ENCODE results near the gene LCNL1. TPM values are rescaled to one million over a fixed set of nuclear protein-coding genes. Genes with fewer than 3 reads are reported as not detected.
"Not testable (repeated sequence)": the region's sequence is repeated elsewhere in the genome, so short reads cannot be mapped to it uniquely, and the experiment has no call there.

The LCNL1 gene
- total RNA-seq, 4 donors from 2014 or later, result 0.19 TPM; not detected in 3

- H3K27me3 ChIP-seq, result peaks cover 0 to 5% (median 0%) of the 10 kb centered on the region in 4 donors
- intact Hi-C loops (cut with DNase I), result loop anchor here (5.0 kb wide), 1 partner anchor 248 kb away; no protein-coding TSS in a partner anchor
- no peak for DNase-seq
- H3K9me3 ChIP-seq, result no peaks in the 10 kb centered on the region
- H3K36me3 ChIP-seq, result no peaks in the 10 kb centered on the region
- TF ChIP-seq, protein P1, sequence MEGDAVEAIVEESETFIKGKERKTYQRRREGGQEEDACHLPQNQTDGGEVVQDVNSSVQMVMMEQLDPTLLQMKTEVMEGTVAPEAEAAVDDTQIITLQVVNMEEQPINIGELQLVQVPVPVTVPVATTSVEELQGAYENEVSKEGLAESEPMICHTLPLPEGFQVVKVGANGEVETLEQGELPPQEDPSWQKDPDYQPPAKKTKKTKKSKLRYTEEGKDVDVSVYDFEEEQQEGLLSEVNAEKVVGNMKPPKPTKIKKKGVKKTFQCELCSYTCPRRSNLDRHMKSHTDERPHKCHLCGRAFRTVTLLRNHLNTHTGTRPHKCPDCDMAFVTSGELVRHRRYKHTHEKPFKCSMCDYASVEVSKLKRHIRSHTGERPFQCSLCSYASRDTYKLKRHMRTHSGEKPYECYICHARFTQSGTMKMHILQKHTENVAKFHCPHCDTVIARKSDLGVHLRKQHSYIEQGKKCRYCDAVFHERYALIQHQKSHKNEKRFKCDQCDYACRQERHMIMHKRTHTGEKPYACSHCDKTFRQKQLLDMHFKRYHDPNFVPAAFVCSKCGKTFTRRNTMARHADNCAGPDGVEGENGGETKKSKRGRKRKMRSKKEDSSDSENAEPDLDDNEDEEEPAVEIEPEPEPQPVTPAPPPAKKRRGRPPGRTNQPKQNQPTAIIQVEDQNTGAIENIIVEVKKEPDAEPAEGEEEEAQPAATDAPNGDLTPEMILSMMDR (IDR thresholded peaks at IDR 0.05), result no peak
- TF ChIP-seq POLR2A (IDR thresholded peaks at IDR 0.05), result no peak
- peak overlapping the region in 1 of 4 donors; percentile 40 for H3K4me3 ChIP-seq
- peak overlapping the region in 1 of 4 donors; percentile 39 for H3K27ac ChIP-seq
- 43% methylated on average over 6 of the region's 15 CpGs; no CpG with 5 or more reads in 1 of the 2 donors for WGBS, 2 donors
- H3K4me1 ChIP-seq, result peaks cover 36 to 73% (median 42%) of the 10 kb centered on the region in 3 donors
Observed at GRCh38 chr9:137030006-137030405, 47.2 kb downstream of the LCNL1 start.

DNA sequence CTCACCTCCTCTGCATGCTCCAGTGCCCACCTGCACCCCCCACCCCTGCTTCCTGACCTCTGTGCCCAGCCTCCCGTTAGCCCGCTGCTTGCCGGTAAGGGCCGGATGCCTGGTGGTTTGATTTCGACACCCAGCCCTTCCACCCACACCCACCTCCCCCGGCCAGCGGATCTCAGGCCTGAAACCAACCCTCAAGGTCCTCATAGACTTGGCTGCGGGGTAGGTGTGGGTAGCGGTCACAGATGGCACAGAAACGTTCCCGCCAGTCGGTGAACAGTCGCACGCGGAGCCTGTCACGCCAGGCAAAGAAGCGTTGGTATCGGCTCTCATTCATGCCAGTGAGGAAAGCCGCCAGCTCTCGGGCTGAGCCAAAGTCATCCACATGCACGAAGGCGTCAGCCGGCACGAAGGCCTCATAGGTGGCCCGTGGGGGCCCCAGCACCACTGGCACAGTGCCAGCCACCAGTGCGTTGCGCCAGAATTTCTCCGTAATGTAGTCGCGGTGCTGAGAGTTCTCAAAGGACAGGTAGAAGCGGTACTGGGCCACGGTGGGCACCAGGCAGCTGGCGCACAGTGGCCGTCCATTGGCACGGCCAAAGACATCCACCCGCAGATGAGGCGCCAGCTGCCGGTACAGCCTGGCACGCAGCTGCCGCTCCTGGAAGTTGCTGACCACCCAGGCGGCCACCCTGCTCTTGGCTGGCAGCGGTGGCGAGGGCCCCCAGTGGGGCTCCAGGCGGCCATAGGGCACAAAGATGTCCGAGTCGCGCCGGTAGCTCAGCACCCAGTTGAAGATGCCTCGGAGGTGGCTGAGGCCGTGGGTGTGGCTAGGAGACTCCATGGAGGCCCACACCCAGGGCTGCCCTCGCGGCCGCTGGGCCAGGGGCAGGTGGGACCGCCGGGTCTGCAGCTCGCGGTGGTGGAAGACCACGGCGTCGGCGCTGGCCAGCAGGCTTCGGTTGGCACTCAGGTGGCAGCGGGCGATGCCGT is 48.0 kb downstream of the LCNL1 start:
- Histone ChIP-seq H3K27me3 (peaks cover 0 to 6% (median 0%) of the 10 kb centered on the region in 4 donors), H3K4me1 (peaks cover 42 to 72% (median 50%) of the 10 kb centered on the region in 3 donors), H3K27ac (peak overlapping the region in 1 of 4 donors; percentile 39), H3K9me3 (no peaks in the 10 kb centered on the region), H3K36me3 (no peaks in the 10 kb centered on the region), H3K4me3 (peak overlapping the region in 1 of 4 donors; percentile 40)
- intact Hi-C loops (cut with DNase I), result loop anchor here (5.0 kb wide), 1 partner anchor 249 kb away; no protein-coding TSS in a partner anchor
- TF ChIP-seq, protein P1 (IDR thresholded peaks at IDR 0.05), result no peak
- no peak for TF ChIP-seq POLR2A (IDR thresholded peaks at IDR 0.05)
- DNase-seq, result no peak
- WGBS, 2 donors, result 61 to 73% methylated on average over 9 to 21 of the region's 65 CpGs

GRCh38 chr9:137031904-137032640 is 49.3 kb downstream of the LCNL1 start, which contains the start of gene FUT7:
TSS of gene FUT7 (minus strand) at chr9:137032088. CDS start at chr9:137031991, 97 bp downstream.
- no peak for DNase-seq
- H3K27me3 ChIP-seq, result peaks cover 0 to 11% (median 0%) of the 10 kb centered on the region in 4 donors
- no peaks in the 10 kb centered on the region for H3K36me3 ChIP-seq
- WGBS, 2 donors, result 53% methylated on average over 9 of the region's 16 CpGs; no CpG with 5 or more reads in 1 of the 2 donors
- peak within 1 kb of the TSS in 2 of 4 donors; percentile 39 to 64 for H3K27ac ChIP-seq
- no peak for TF ChIP-seq POLR2A (IDR thresholded peaks at IDR 0.05)
- TF ChIP-seq, protein P1 (IDR thresholded peaks at IDR 0.05), result no peak
- H3K9me3 ChIP-seq, result no peaks in the 10 kb centered on the region
- intact Hi-C loops (cut with DNase I), result loop anchor here (5.0 kb wide), 1 partner anchor 250 kb away; no protein-coding TSS in a partner anchor
- peaks cover 33 to 60% (median 43%) of the 10 kb centered on the region in 3 donors for H3K4me1 ChIP-seq
- peak within 1 kb of the TSS in 1 of 4 donors; percentile 40 for H3K4me3 ChIP-seq

GRCh38 chr9:137032858-137033257 is 50.1 kb downstream of the LCNL1 start:
- Histone ChIP-seq H3K9me3 (no peaks in the 10 kb centered on the region), H3K27me3 (peaks cover 0 to 11% (median 0%) of the 10 kb centered on the region in 4 donors), H3K36me3 (no peaks in the 10 kb centered on the region), H3K4me1 (peaks cover 27 to 53% (median 36%) of the 10 kb centered on the region in 3 donors), H3K4me3 (peak overlapping the region in 2 of 4 donors; percentile 8 to 40), H3K27ac (peak overlapping the region in 2 of 4 donors; percentile 39 to 64)
- intact Hi-C loops (cut with DNase I), result loop anchor here (5.0 kb wide), 1 partner anchor 251 kb away; no protein-coding TSS in a partner anchor
- no peak for DNase-seq
- TF ChIP-seq, protein P1 (IDR thresholded peaks at IDR 0.05), result no peak
- TF ChIP-seq POLR2A (IDR thresholded peaks at IDR 0.05), result no peak
- WGBS, 2 donors, result 50 to 79% methylated on average over 4 to 8 of the region's 10 CpGs

DNA sequence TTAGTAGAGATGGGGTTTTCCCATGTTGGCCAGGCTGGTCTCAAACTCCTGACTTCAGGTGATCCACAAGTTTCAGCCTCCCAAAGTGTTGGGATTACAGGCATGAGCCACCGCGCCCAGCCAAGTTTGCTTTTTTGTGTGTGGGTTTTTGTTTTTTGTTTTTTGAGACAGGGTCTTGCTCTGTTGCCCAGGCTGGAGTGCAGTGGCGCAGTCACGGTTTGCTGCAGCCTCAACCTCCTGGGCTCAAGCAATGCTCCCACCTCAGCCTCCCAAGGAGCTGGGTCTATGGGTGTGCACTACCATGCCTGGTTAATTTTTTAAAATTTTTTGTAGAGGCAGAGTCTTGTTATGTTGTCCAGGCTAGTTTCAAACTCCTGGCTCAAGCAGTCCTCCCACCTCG is 50.7 kb downstream of the LCNL1 start:
- intact Hi-C loops (cut with DNase I), result loop anchor here (5.0 kb wide), 1 partner anchor 251 kb away; no protein-coding TSS in a partner anchor
- Histone ChIP-seq H3K27ac (peak overlapping the region in 1 of 4 donors; percentile 34), H3K27me3 (peaks cover 0 to 11% (median 0%) of the 10 kb centered on the region in 4 donors), H3K4me3 (peak overlapping the region in 3 of 4 donors; percentile 8 to 40 (median 23)), H3K4me1 (peaks cover 25 to 50% (median 33%) of the 10 kb centered on the region in 3 donors)
- H3K9me3 ChIP-seq, DNase-seq, H3K36me3 ChIP-seq: not testable (repeated sequence)
- 83 to 92% methylated on average over 5 of the region's 5 CpGs for WGBS, 2 donors
